AG09319 (cell line): ENCODE measurements around the gene SWSAP1.

ENCODE experiments used
- DNase-seq: peaks from one replicate; pipeline ENCODE4 v3.0.0-alpha.2; 2010; ENCODE audit warnings: low read depth; ENCODE audit errors: extremely low read depth
- CTCF ChIP-seq: IDR thresholded peaks from 2 replicates; pipeline ENCODE4 v1.5.1; 2011; ENCODE audit warnings: low read depth, mild to moderate bottlenecking, inconsistent platforms, low read length, moderate library complexity

SWSAP1 gene

GRCh38 chr19:11383706-11384048 is 9.2 kb downstream of the SWSAP1 start:
- DNase-seq, result no peak
- no peak for TF ChIP-seq CTCF

DNA sequence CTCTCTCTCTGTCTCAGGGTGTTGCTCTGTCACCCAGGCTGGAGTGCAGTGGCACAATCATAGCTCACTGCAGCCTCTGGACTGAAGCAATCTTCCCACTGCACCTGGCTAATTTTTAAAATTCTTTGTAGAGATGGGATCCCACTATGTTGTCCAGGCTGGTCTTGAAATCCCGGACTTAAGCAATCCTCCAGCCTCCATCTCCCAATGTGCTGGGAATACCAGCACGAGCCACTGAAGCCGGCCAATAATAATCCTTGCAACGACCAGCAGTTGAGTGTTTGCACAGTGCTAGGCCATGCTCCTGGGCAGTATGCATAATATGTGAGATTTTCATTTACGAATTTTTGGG is 10.3 kb downstream of the SWSAP1 start:
- DNase-seq, result no peak
- no peak for TF ChIP-seq CTCF

- DNase-seq, result no peak
- TF ChIP-seq CTCF, result no peak
These were observed 12.9 kb downstream of the SWSAP1 start for GRCh38 chr19:11387162-11388034.

DNA sequence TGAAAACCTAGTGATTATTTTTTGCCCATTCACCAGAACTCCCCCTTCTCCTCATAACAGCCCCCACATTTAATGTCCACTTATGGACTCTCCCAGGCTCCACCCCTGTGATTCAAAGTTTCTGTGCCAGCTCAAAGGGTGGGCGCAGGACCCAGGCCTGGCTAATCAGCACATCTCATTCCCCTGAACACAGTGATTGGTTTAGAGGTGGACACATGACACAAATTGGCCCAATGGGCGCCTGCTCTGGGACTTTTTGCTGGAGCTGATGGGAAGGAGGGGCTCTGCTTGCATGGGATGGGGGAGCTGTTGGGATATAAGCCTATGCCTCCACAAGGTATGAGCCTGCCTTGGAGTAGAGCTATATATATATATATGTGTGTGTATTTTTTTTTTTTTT is 15.9 kb downstream of the SWSAP1 start:
- no peak for DNase-seq
- no peak for TF ChIP-seq CTCF

GRCh38 chr19:11390933-11391680 is 16.6 kb downstream of the SWSAP1 start:
- no peak for TF ChIP-seq CTCF
- no peak for DNase-seq

- no peak for DNase-seq
- no peak for TF ChIP-seq CTCF
These were observed 22.7 kb downstream of the SWSAP1 start for GRCh38 chr19:11397089-11397610.

DNA sequence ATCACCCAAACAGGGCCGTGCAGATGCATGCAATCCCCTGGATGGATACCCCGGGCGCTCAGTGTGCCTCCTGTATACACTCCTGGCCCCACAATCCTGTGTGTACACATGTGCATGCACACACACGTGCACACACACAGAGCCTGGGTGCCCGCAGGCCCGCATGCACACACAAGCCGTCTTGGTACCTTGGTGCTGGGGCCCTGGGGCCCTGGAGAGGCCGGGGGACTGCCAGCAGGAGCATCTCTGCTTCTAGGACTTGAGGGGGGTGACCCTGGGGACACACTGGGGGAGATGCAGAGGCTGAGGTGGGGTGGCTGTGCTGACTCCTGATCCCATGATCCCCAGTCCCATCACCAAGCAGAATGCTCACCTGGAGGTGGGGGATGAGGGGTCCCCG is 25.2 kb downstream of the SWSAP1 start:
- TF ChIP-seq CTCF, result no peak
- DNase-seq, result no peak
